Adrenal gland (tissue), 19 donors: ENCODE data around the gene CENPU. TPM values are rescaled to one million over a fixed set of nuclear protein-coding genes. Genes with fewer than 3 reads are reported as not detected.
"Not testable (repeated sequence)": the region's sequence is repeated elsewhere in the genome, so short reads cannot be mapped to it uniquely, and the experiment has no call there.

Experiments
- DNase-seq, 7 donors: peaks; one replicate each; pipeline ENCODE4 v3.0.0-alpha.2; 2019 to 2020
- H3K27ac ChIP-seq, 5 donors: fragments of 200-600 bp; sonication (generic) in 4 of 5; 1 replicate in 3 of 5; 2 replicates in 2 of 5; pipeline versions ENCODE4 v1.5.1 to v1.8.0; 2016 to 2020; ENCODE audit warnings: mild to moderate bottlenecking in 1 of 5
- H3K27me3 ChIP-seq: fragments of 200-600 bp; 2 replicates; pipeline ENCODE4 v1.8.0; 2021
- H3K36me3 ChIP-seq, 2 donors: fragments of 200-600 bp; replicated peaks in 1 of 2; 1 replicate in 1 of 2; 2 replicates in 1 of 2; pipeline versions ENCODE4 v1.5.1 to v1.8.0; 2018 to 2022
- H3K4me1 ChIP-seq, 2 donors: fragments of 200-600 bp; replicated peaks in 1 of 2; 1 replicate in 1 of 2; 2 replicates in 1 of 2; pipeline versions ENCODE4 v1.5.1 to v1.8.0; 2018 to 2021
- H3K4me3 ChIP-seq, 4 donors: fragments of 200-600 bp; sonication (generic) in 3 of 4; one replicate each; pipeline ENCODE4 v1.5.1; 2016 to 2018
- H3K9me3 ChIP-seq, 3 donors: fragments of 200-600 bp; sonication (generic) in 1 of 3; replicated peaks in 1 of 3; 1 replicate in 2 of 3; 2 replicates in 1 of 3; pipeline versions ENCODE4 v1.5.1 to v1.8.0; 2016 to 2021
- CTCF ChIP-seq, 6 experiments: fragments of 450-650 bp in 4 of 6; fragments of 200-600 bp in 2 of 6; sonication (generic) in 1 of 6; IDR thresholded peaks; 1 replicate in 5 of 6; 2 replicates in 1 of 6; pipeline versions ENCODE4 v1.5.1 to v1.8.0; 2016 to 2021; ENCODE audit warnings: antibody characterized with exemption in 6 of 6, mild to moderate bottlenecking in 2 of 6, moderate library complexity in 1 of 6
- POLR2A ChIP-seq, 2 donors: fragments of 450-650 bp; IDR thresholded peaks; one replicate each; pipeline ENCODE4 v1.6.1; 2017; ENCODE audit warnings: antibody characterized with exemption in 2 of 2, mild to moderate bottlenecking in 2 of 2, moderate library complexity in 1 of 2
- WGBS, 4 donors: extraction: QIAGEN DNeasy Blood & Tissue Kit in 2 of 4; methylation state at CpG; one replicate each; pipeline versions ENCODE4 v1.1.5 to v1.1.7; 2013 to 2017; 5-methylcytosine and 5-hydroxymethylcytosine counted together
- intact Hi-C, 2 donors: fragments of 100-400 bp; cut with DNase I; formaldehyde crosslinking; loops; one replicate each; pipeline versions ENCODE4 v1.14.1 to v1.15.0; 2022 to 2023
- long read RNA-seq, 10 donors: library from polyadenylated mRNA in 3 of 10; unstranded in 2 of 10; stranded (forward) in 1 of 10; transcript quantifications; one replicate each; pipeline ENCODE4 v2.0.0 and lab custom pipeline, GENCODE V29; 2021 to 2026
- polyA plus RNA-seq, 3 donors: library from polyadenylated mRNA; stranded (reverse); fragments of 200-250 nt in 2 of 3; fragments of 350-450 nt in 1 of 3; fragmentation: Illumina TruSeq in 1 of 3; extraction: RNeasy Lipid Tissue Mini Kit (QIAGEN cat#74804) in 1 of 3; gene quantifications; one replicate each; pipeline ENCODE4 v1.2.3, GENCODE V29; 2013 to 2014
- total RNA-seq, 9 donors: library from RNA; depleted of rRNA in 4 of 9; stranded (reverse); fragments of >200 nt in 4 of 9; fragments of 120-200 nt in 1 of 9; fragmentation: NEBNext Ultra II Directional in 1 of 9; extraction: Animal tissue kit (Norgen Biotek cat#: 25700) in 1 of 9; gene quantifications; one replicate each; pipeline versions ENCODE4 v1.1.0 to v1.2.4, GENCODE V29; 2013 to 2023
- donor health status: healthy with polysubstance abuse.
- donor health status: Bipolar disorder and iron deficiency.
- donor health status: DM: yes; HTN: yes; CAD: no.
- donor health status: DM: no; HTN: no; CAD: no.
- donor health status: DM: no; HTN: no; CAD: no.
- donor health status: DM: yes; HTN: yes; CAD: no.

CENPU gene
- total RNA-seq: 10 to 100 TPM in 1 of 9 donors, 1 to 10 TPM in 7, under 1 TPM in 1; 0.97 to 15.6 (median 2.2) TPM
- polyA plus RNA-seq: 1 to 10 TPM; 2.7 to 5.2 (median 4.1) TPM
- long read RNA-seq, donor 1, partial matches to known transcripts: 0 of 3 reads
- long read RNA-seq, donor 1, other reads (novel, unspliced or antisense): 0 of 3 reads
- long read RNA-seq, donor 2: 0 reads
- long read RNA-seq, donor 3, partial matches to known transcripts: 0 of 3 reads
- long read RNA-seq, donor 3, other reads (novel, unspliced or antisense): 0 of 3 reads
- long read RNA-seq, donor 4, partial matches to known transcripts: 0 of 1 reads
- long read RNA-seq, donor 4, other reads (novel, unspliced or antisense): 0 of 1 reads
- long read RNA-seq, donor 5, transcript CENPU-201 (13 exons, 1,998 nt): major isoform, 6 of 7 reads
- long read RNA-seq, donor 5, partial matches to known transcripts: 1 of 7 reads
- long read RNA-seq, donor 5, other reads (novel, unspliced or antisense): 0 of 7 reads
- long read RNA-seq, donor 6, partial matches to known transcripts: 1 of 4 reads
- long read RNA-seq, donor 6, other reads (novel, unspliced or antisense): 0 of 4 reads
- long read RNA-seq, donor 7, partial matches to known transcripts: 0 of 4 reads
- long read RNA-seq, donor 7, other reads (novel, unspliced or antisense): 0 of 4 reads
- long read RNA-seq, donor 8, partial matches to known transcripts: 0 of 5 reads
- long read RNA-seq, donor 8, other reads (novel, unspliced or antisense): 0 of 5 reads
- long read RNA-seq, donor 9, partial matches to known transcripts: 0 of 3 reads
- long read RNA-seq, donor 9, other reads (novel, unspliced or antisense): 0 of 3 reads
- long read RNA-seq, donor 10, partial matches to known transcripts: 0 of 3 reads
- long read RNA-seq, donor 10, other reads (novel, unspliced or antisense): 0 of 3 reads

GRCh38 chr4:184733654-184734524 is at the start of gene CENPU:
TSS of gene CENPU (minus strand) at chr4:184734096. CDS start at chr4:184734062, 34 bp downstream.
- no peaks in the 10 kb centered on the region for H3K9me3 ChIP-seq
- peak within 1 kb of the TSS in 3 of 5 donors; percentile 45 to 66 (median 56) for H3K27ac ChIP-seq
- H3K36me3 ChIP-seq: no peaks in the 10 kb centered on the region
- 0 to 2% (median 0%) methylated on average over 13 to 69 of the region's 69 CpGs for WGBS, 4 donors
- no peaks in the 10 kb centered on the region for H3K27me3 ChIP-seq
- H3K4me1 ChIP-seq: peaks cover 3 to 12% of the 10 kb centered on the region in 2 donors
- H3K4me3 ChIP-seq: peak within 1 kb of the TSS in 3 of 4 donors; percentile 58 to 76 (median 61)
- TF ChIP-seq POLR2A (IDR thresholded peaks at IDR 0.05) (peak; percentile 44 to 98), CTCF (IDR thresholded peaks at IDR 0.05) (peak in 2 of 6 experiments; percentile 3 to 54)
- intact Hi-C loops: loop anchor here in 1 of 2 donors (5.0 kb wide), 1 partner anchor 87 kb away; the partner anchor contains the start of genes CASP3 and PRIMPOL
- DNase-seq: peak; percentile 96 to 98 (median 97)

GRCh38 chr4:184782731-184783373 is 49.0 kb upstream of the CENPU start:
- Histone ChIP-seq H3K36me3 (peaks cover 0 to 27% of the 10 kb centered on the region in 2 donors), H3K9me3 (no peaks in the 10 kb centered on the region), H3K27ac (no peak overlapping the region), H3K4me3 (no peak overlapping the region), H3K4me1 (no peaks in the 10 kb centered on the region), H3K27me3 (no peaks in the 10 kb centered on the region)
- TF ChIP-seq POLR2A (IDR thresholded peaks at IDR 0.05): no peak
- no peak for TF ChIP-seq CTCF (IDR thresholded peaks at IDR 0.05)
- DNase-seq: no peak
- intact Hi-C loops: no loop called here
- 63 to 75% (median 68%) methylated on average over 17 of the region's 17 CpGs for WGBS, 4 donors

- peaks cover 0 to 12% of the 10 kb centered on the region in 2 donors for H3K36me3 ChIP-seq
- H3K9me3 ChIP-seq, intact Hi-C loops, H3K27me3 ChIP-seq, H3K4me3 ChIP-seq, DNase-seq, H3K27ac ChIP-seq, H3K4me1 ChIP-seq: not testable (repeated sequence)
- 92 to 100% (median 96%) methylated on average over 3 to 4 of the region's 4 CpGs for WGBS, 4 donors
Measured at GRCh38 chr4:184779160-184779559, 45.3 kb upstream of the CENPU start.

- TF ChIP-seq POLR2A (IDR thresholded peaks at IDR 0.05) (no peak), CTCF (IDR thresholded peaks at IDR 0.05) (no peak)
- no peak for DNase-seq
- intact Hi-C loops: no loop called here
Measured at GRCh38 chr4:184778325-184778724, 44.4 kb upstream of the CENPU start.

More at GRCh38 chr4:184778325-184778724, 44.4 kb upstream of the CENPU start:
- Histone ChIP-seq H3K9me3 (no peaks in the 10 kb centered on the region), H3K4me3 (no peak overlapping the region), H3K27me3 (no peaks in the 10 kb centered on the region), H3K36me3 (peaks cover 0 to 10% of the 10 kb centered on the region in 2 donors), H3K27ac (no peak overlapping the region), H3K4me1 (no peaks in the 10 kb centered on the region)
- WGBS, 4 donors: 82 to 84% (median 83%) methylated on average over 8 of the region's 8 CpGs
